Measurements from ENCODE around the gene TMEM54.

TMEM54 gene

GRCh38 chr1:32928715-32929114 lies 27.5 kb upstream of the TMEM54 start:
- TF ChIP-seq LEF1 (IDR thresholded peaks at IDR 0.05; ENCODE audit: borderline replicate concordance) = no peak
- no peak for TF ChIP-seq BHLHE40 (IDR thresholded peaks at IDR 0.05; ENCODE audit: borderline replicate concordance)
- POLR2A ChIA-PET = no interaction called here
- DNase-seq (ENCODE audit: extremely low spot score) = no peak
- CTCF ChIA-PET = no interaction called here

GRCh38 chr1:32928285-32928684 lies 27.1 kb upstream of the TMEM54 start:
- ChIA-PET POLR2A (no interaction called here), CTCF (no interaction called here)
- TF ChIP-seq ZNF384 (IDR thresholded peaks at IDR 0.05) (no peak), FOXM1 (IDR thresholded peaks at IDR 0.05; ENCODE audit: borderline replicate concordance) (no peak), ARNT (IDR thresholded peaks at IDR 0.05) (no peak), FOXA1 (IDR thresholded peaks at IDR 0.05) (no peak), ELF4 (IDR thresholded peaks at IDR 0.05) (no peak), NFRKB (IDR thresholded peaks at IDR 0.05) (no peak), PKNOX1 (IDR thresholded peaks at IDR 0.05) (no peak), SUZ12 (IDR thresholded peaks at IDR 0.05) (no peak), FOXK2 (IDR thresholded peaks at IDR 0.05) (no peak), LEF1 (IDR thresholded peaks at IDR 0.05; ENCODE audit: borderline replicate concordance) (no peak), TARDBP (IDR thresholded peaks at IDR 0.05) (no peak), BHLHE40 (IDR thresholded peaks at IDR 0.05; ENCODE audit: borderline replicate concordance) (no peak), CTBP1 (IDR thresholded peaks at IDR 0.05; ENCODE audit: borderline replicate concordance) (no peak), HDGF (IDR thresholded peaks at IDR 0.05; ENCODE audit: borderline replicate concordance) (no peak), SP1 (IDR thresholded peaks at IDR 0.05) (no peak), L3MBTL2 (conservative IDR thresholded peaks at IDR 0.05) (no peak)
- DNase-seq (ENCODE audit: extremely low spot score) = no peak

GRCh38 chr1:32927441-32927840 lies 26.3 kb upstream of the TMEM54 start:
- POLR2A ChIA-PET = no interaction called here
- no peak for TF ChIP-seq L3MBTL2 (conservative IDR thresholded peaks at IDR 0.05)
- TF ChIP-seq SUZ12 (IDR thresholded peaks at IDR 0.05) = no peak
- no peak for TF ChIP-seq ELF4 (IDR thresholded peaks at IDR 0.05)
- TF ChIP-seq ZNF384 (IDR thresholded peaks at IDR 0.05) = no peak
- CTCF ChIA-PET = no interaction called here
- no peak for DNase-seq (ENCODE audit: extremely low spot score)

GRCh38 chr1:32926562-32926961 lies 25.4 kb upstream of the TMEM54 start:
- POLR2A ChIA-PET = no interaction called here
- CTCF ChIA-PET = no interaction called here
- TF ChIP-seq SP1 (IDR thresholded peaks at IDR 0.05) (no peak), PKNOX1 (IDR thresholded peaks at IDR 0.05) (no peak), ARNT (IDR thresholded peaks at IDR 0.05) (no peak)
- no peak for DNase-seq (ENCODE audit: extremely low spot score)

- DNase-seq (ENCODE audit: extremely low spot score) = no peak
- POLR2A ChIA-PET = no interaction called here
- TF ChIP-seq BHLHE40 (IDR thresholded peaks at IDR 0.05; ENCODE audit: borderline replicate concordance) (no peak), LEF1 (IDR thresholded peaks at IDR 0.05; ENCODE audit: borderline replicate concordance) (no peak), ELF4 (IDR thresholded peaks at IDR 0.05) (no peak), L3MBTL2 (conservative IDR thresholded peaks at IDR 0.05) (no peak), ZNF384 (IDR thresholded peaks at IDR 0.05) (no peak), CTBP1 (IDR thresholded peaks at IDR 0.05; ENCODE audit: borderline replicate concordance) (no peak)
- CTCF ChIA-PET = interaction anchor here (0.7 kb wide), 3 partner anchors 11 to 131 kb away, joined by 3 to 5 read pairs (median 3); no protein-coding TSS in a partner anchor
Measured at GRCh38 chr1:32925403-32926162, 24.4 kb upstream of the TMEM54 start.

- DNase-seq (ENCODE audit: extremely low spot score) = no peak
- ChIA-PET POLR2A (no interaction called here), CTCF (interaction anchor here (0.7 kb wide), 1 partner anchor 33 kb away, joined by 3 read pairs; no protein-coding TSS in a partner anchor)
- TF ChIP-seq HDGF (IDR thresholded peaks at IDR 0.05; ENCODE audit: borderline replicate concordance) (no peak), ELF4 (IDR thresholded peaks at IDR 0.05) (no peak), SUZ12 (IDR thresholded peaks at IDR 0.05) (no peak), SP1 (IDR thresholded peaks at IDR 0.05) (no peak), BHLHE40 (IDR thresholded peaks at IDR 0.05; ENCODE audit: borderline replicate concordance) (no peak), L3MBTL2 (conservative IDR thresholded peaks at IDR 0.05) (no peak), PKNOX1 (IDR thresholded peaks at IDR 0.05) (no peak), FOXM1 (IDR thresholded peaks at IDR 0.05; ENCODE audit: borderline replicate concordance) (no peak), CTBP1 (IDR thresholded peaks at IDR 0.05; ENCODE audit: borderline replicate concordance) (no peak), FOXA1 (IDR thresholded peaks at IDR 0.05) (no peak), ZNF384 (IDR thresholded peaks at IDR 0.05) (no peak), LEF1 (IDR thresholded peaks at IDR 0.05; ENCODE audit: borderline replicate concordance) (no peak), NFRKB (IDR thresholded peaks at IDR 0.05) (no peak), ARNT (IDR thresholded peaks at IDR 0.05) (no peak), TARDBP (IDR thresholded peaks at IDR 0.05) (no peak), FOXK2 (IDR thresholded peaks at IDR 0.05) (no peak)
Measured at GRCh38 chr1:32924881-32925344, 23.7 kb upstream of the TMEM54 start.

GRCh38 chr1:32920833-32921232 lies 19.6 kb upstream of the TMEM54 start:
- ChIA-PET POLR2A (no interaction called here), CTCF (no interaction called here)
- DNase-seq (ENCODE audit: extremely low spot score) = no peak
- no peak for TF ChIP-seq ARNT (IDR thresholded peaks at IDR 0.05)
- no peak for TF ChIP-seq FOXM1 (IDR thresholded peaks at IDR 0.05; ENCODE audit: borderline replicate concordance)
- TF ChIP-seq FOXA1 (IDR thresholded peaks at IDR 0.05) = no peak
- no peak for TF ChIP-seq ZNF384 (IDR thresholded peaks at IDR 0.05)
- no peak for TF ChIP-seq PKNOX1 (IDR thresholded peaks at IDR 0.05)
- no peak for TF ChIP-seq HDGF (IDR thresholded peaks at IDR 0.05; ENCODE audit: borderline replicate concordance)
- no peak for TF ChIP-seq FOXK2 (IDR thresholded peaks at IDR 0.05)
- no peak for TF ChIP-seq NFRKB (IDR thresholded peaks at IDR 0.05)
- TF ChIP-seq LEF1 (IDR thresholded peaks at IDR 0.05; ENCODE audit: borderline replicate concordance) = no peak
- no peak for TF ChIP-seq SUZ12 (IDR thresholded peaks at IDR 0.05)
- TF ChIP-seq BHLHE40 (IDR thresholded peaks at IDR 0.05; ENCODE audit: borderline replicate concordance) = no peak
- no peak for TF ChIP-seq CTBP1 (IDR thresholded peaks at IDR 0.05; ENCODE audit: borderline replicate concordance)
- TF ChIP-seq TARDBP (IDR thresholded peaks at IDR 0.05) = no peak
- TF ChIP-seq SP1 (IDR thresholded peaks at IDR 0.05) = no peak
